ENCODE results near the gene HS3ST6. TPM values are rescaled to one million over a fixed set of nuclear protein-coding genes. Genes with fewer than 3 reads are reported as not detected.
"Not testable (repeated sequence)": the region's sequence is repeated elsewhere in the genome, so short reads cannot be mapped to it uniquely, and the experiment has no call there.

The HS3ST6 gene
- total RNA-seq, 2 experiments from 2014 or later, result not detected

- Mint-ChIP-seq H3K9me3 (no peaks in the 10 kb centered on the region), H3K27ac (no peak overlapping the region), H3K4me3 (no peak overlapping the region), H3K27me3 (no peaks in the 10 kb centered on the region), H3K36me3 (no peaks in the 10 kb centered on the region), H3K4me1 (ENCODE audit: low read depth) (peaks cover 25% of the 10 kb centered on the region)
- intact Hi-C loops (cut with micrococcal nuclease), result no loop called here
- POLR2A ChIA-PET, result interaction anchor here (0.8 to 1.4 kb wide), 3 partner anchors 11 to 19 kb away, joined by 3 to 5 read pairs (median 4); partner anchors contain the start of gene RPS2
- CTCF ChIA-PET, result interaction anchor here (1.2 kb wide), 1 partner anchor 194 kb away, joined by 4 read pairs; no protein-coding TSS in a partner anchor
- no peak for DNase-seq
These were observed 27.6 kb upstream of the HS3ST6 start for GRCh38 chr16:1945559-1946391.

GRCh38 chr16:1944612-1945199 lies 26.5 kb upstream of the HS3ST6 start:
- no peak for DNase-seq
- Mint-ChIP-seq H3K27me3 (no peaks in the 10 kb centered on the region), H3K9me3 (no peaks in the 10 kb centered on the region), H3K4me1 (ENCODE audit: low read depth) (peaks cover 25% of the 10 kb centered on the region), H3K36me3 (no peaks in the 10 kb centered on the region), H3K4me3 (peak overlapping the region; percentile 88), H3K27ac (no peak overlapping the region)
- POLR2A ChIA-PET, result no interaction called here
- intact Hi-C loops (cut with micrococcal nuclease), result no loop called here
- CTCF ChIA-PET, result interaction anchor here (1.9 kb wide), 1 partner anchor 15 kb away, joined by 6 read pairs; the partner anchor contains the start of gene NDUFB10

- Mint-ChIP-seq H3K36me3 (peaks cover 4% of the 10 kb centered on the region), H3K27me3 (no peaks in the 10 kb centered on the region), H3K9me3 (no peaks in the 10 kb centered on the region), H3K27ac (peak within 1 kb of the TSS; percentile 73), H3K4me1 (ENCODE audit: low read depth) (peaks cover 25% of the 10 kb centered on the region), H3K4me3 (peak within 1 kb of the TSS; percentile 88)
- peak; percentile 100 for DNase-seq
- ChIA-PET POLR2A (interaction anchor here (0.9 to 1.6 kb wide), 7 partner anchors 18 to 170 kb away, joined by 3 to 17 read pairs (median 4); partner anchors contain the start of genes EME2, FAHD1, MRPS34 and NUBP2), CTCF (interaction anchor here (0.7 to 1.9 kb wide), 9 partner anchors 14 to 212 kb away, joined by 3 to 9 read pairs (median 4); partner anchors contain the start of genes FAHD1, NDUFB10, RPS2 and TRAF7)
- intact Hi-C loops (cut with micrococcal nuclease), result loop anchor here (1.0 to 2.0 kb wide), 3 partner anchors 16 to 160 kb away; partner anchors contain the start of genes NDUFB10, NUBP2, RPS2 and SPSB3
These were observed 24.9 kb upstream of the HS3ST6 start, which contains the start of gene MSRB1 for GRCh38 chr16:1942810-1943726. Gene MSRB1 (minus strand): TSS chr16:1943199. CDS start chr16:1943156, 43 bp downstream.

GRCh38 chr16:1942047-1942809 lies 24.0 kb upstream of the HS3ST6 start:
- peaks cover 7% of the 10 kb centered on the region for H3K36me3 Mint-ChIP-seq
- peak; percentile 52 for DNase-seq
- intact Hi-C loops (cut with micrococcal nuclease), result loop anchor here (2.0 kb wide), 1 partner anchor 159 kb away; the partner anchor contains the start of genes NUBP2 and SPSB3
- no peaks in the 10 kb centered on the region for H3K9me3 Mint-ChIP-seq
- H3K27me3 Mint-ChIP-seq, result no peaks in the 10 kb centered on the region
- ChIA-PET POLR2A (interaction anchor here (1.0 to 1.1 kb wide), 2 partner anchors 23 to 115 kb away, joined by 3 to 4 read pairs; partner anchors contain the start of genes FAHD1 and RPS2), CTCF (interaction anchor here (0.6 kb wide), 1 partner anchor 14 kb away, joined by 4 read pairs; no protein-coding TSS in a partner anchor)
- H3K4me1 Mint-ChIP-seq (ENCODE audit: low read depth), result peaks cover 25% of the 10 kb centered on the region
- peak overlapping the region; percentile 23 for H3K27ac Mint-ChIP-seq
- H3K4me3 Mint-ChIP-seq, result peak overlapping the region; percentile 88

- peak overlapping the region; percentile 88 for H3K4me3 Mint-ChIP-seq
These were observed 23.2 kb upstream of the HS3ST6 start for GRCh38 chr16:1941162-1942046.

GRCh38 chr16:1940273-1941161 lies 22.3 kb upstream of the HS3ST6 start:
- CTCF ChIA-PET, result interaction anchor here (0.9 to 2.4 kb wide), 4 partner anchors 11 to 200 kb away, joined by 3 to 6 read pairs (median 6); no protein-coding TSS in a partner anchor
- no peak overlapping the region for H3K4me3 Mint-ChIP-seq
- no peaks in the 10 kb centered on the region for H3K9me3 Mint-ChIP-seq
- no peaks in the 10 kb centered on the region for H3K27me3 Mint-ChIP-seq
- peaks cover 25% of the 10 kb centered on the region for H3K4me1 Mint-ChIP-seq (ENCODE audit: low read depth)
- intact Hi-C loops (cut with micrococcal nuclease), result no loop called here
- POLR2A ChIA-PET, result interaction anchor here (1.1 kb wide), 1 partner anchor 25 kb away, joined by 4 read pairs; the partner anchor contains the start of gene RPS2
- no peak overlapping the region for H3K27ac Mint-ChIP-seq
- peaks cover 7% of the 10 kb centered on the region for H3K36me3 Mint-ChIP-seq
- DNase-seq, result no peak

More at GRCh38 chr16:1941162-1942046, 23.2 kb upstream of the HS3ST6 start:
- Mint-ChIP-seq H3K27me3 (no peaks in the 10 kb centered on the region), H3K27ac (no peak overlapping the region), H3K36me3 (peaks cover 7% of the 10 kb centered on the region), H3K9me3 (no peaks in the 10 kb centered on the region), H3K4me1 (ENCODE audit: low read depth) (peaks cover 25% of the 10 kb centered on the region)
- POLR2A ChIA-PET, result interaction anchor here (0.5 to 1.1 kb wide), 2 partner anchors 24 to 279 kb away, joined by 3 to 4 read pairs; partner anchors contain the start of gene RPS2
- intact Hi-C loops (cut with micrococcal nuclease), result loop anchor here (2.0 kb wide), 1 partner anchor 159 kb away; the partner anchor contains the start of genes NUBP2 and SPSB3
- no peak for DNase-seq
- CTCF ChIA-PET, result interaction anchor here (0.6 to 2.4 kb wide), 5 partner anchors 11 to 199 kb away, joined by 3 to 6 read pairs (median 5); no protein-coding TSS in a partner anchor

GRCh38 chr16:1939833-1940232 lies 21.6 kb upstream of the HS3ST6 start:
- H3K36me3 Mint-ChIP-seq; H3K27me3 Mint-ChIP-seq; H3K4me3 Mint-ChIP-seq; H3K27ac Mint-ChIP-seq; POLR2A ChIA-PET; H3K9me3 Mint-ChIP-seq; intact Hi-C loops (cut with micrococcal nuclease); DNase-seq: not testable (repeated sequence)
- CTCF ChIA-PET, result interaction anchor here (1.8 to 2.4 kb wide), 3 partner anchors 10 to 201 kb away, joined by 5 to 6 read pairs (median 6); no protein-coding TSS in a partner anchor
- H3K4me1 Mint-ChIP-seq (ENCODE audit: low read depth), result peaks cover 25% of the 10 kb centered on the region

- no peak for DNase-seq
- ChIA-PET CTCF (interaction anchor here (1.2 kb wide), 1 partner anchor 9 kb away, joined by 3 read pairs; no protein-coding TSS in a partner anchor), POLR2A (interaction anchor here (0.7 kb wide), 1 partner anchor 78 kb away, joined by 3 read pairs; no protein-coding TSS in a partner anchor)
- intact Hi-C loops (cut with micrococcal nuclease), result no loop called here
- H3K36me3 Mint-ChIP-seq, result peaks cover 7% of the 10 kb centered on the region
- no peak overlapping the region for H3K4me3 Mint-ChIP-seq
- no peaks in the 10 kb centered on the region for H3K27me3 Mint-ChIP-seq
- no peaks in the 10 kb centered on the region for H3K9me3 Mint-ChIP-seq
- H3K27ac Mint-ChIP-seq, result no peak overlapping the region
- peaks cover 16% of the 10 kb centered on the region for H3K4me1 Mint-ChIP-seq (ENCODE audit: low read depth)
These were observed 20.7 kb upstream of the HS3ST6 start for GRCh38 chr16:1938910-1939309.

- Mint-ChIP-seq H3K36me3 (peaks cover 7% of the 10 kb centered on the region), H3K4me1 (ENCODE audit: low read depth) (peaks cover 12% of the 10 kb centered on the region), H3K27ac (no peak overlapping the region), H3K4me3 (no peak overlapping the region), H3K9me3 (no peaks in the 10 kb centered on the region), H3K27me3 (no peaks in the 10 kb centered on the region)
- CTCF ChIA-PET, result interaction anchor here (1.2 kb wide), 1 partner anchor 9 kb away, joined by 3 read pairs; no protein-coding TSS in a partner anchor
- DNase-seq, result no peak
- intact Hi-C loops (cut with micrococcal nuclease), result no loop called here
- POLR2A ChIA-PET, result no interaction called here
These were observed 20.1 kb upstream of the HS3ST6 start for GRCh38 chr16:1938316-1938715.

All from activated CD4-positive, alpha-beta memory T cell treated with anti-CD3 and anti-CD28 coated beads for 36 hours (primary cell).